Limb (tissue), 2 donors: ENCODE results near the gene RAB12.
"Not testable (repeated sequence)": the region's sequence is repeated elsewhere in the genome, so short reads cannot be mapped to it uniquely, and the experiment has no call there.

ENCODE experiments used
- DNase-seq, 2 donors: peaks; one replicate each; pipeline ENCODE4 v3.0.0-alpha.2; 2016; ENCODE audit errors: extremely low spot score in 2 of 2

The RAB12 gene

GRCh38 chr18:8608795-8609658 is at the start of gene RAB12:
RAB12 (plus strand) TSS chr18:8609437; CDS start chr18:8609440, 3 bp downstream.
- DNase-seq = peak; percentile 88 to 93

- no peak for DNase-seq
Observed at GRCh38 chr18:8559612-8560186, 49.5 kb upstream of the RAB12 start.

GRCh38 chr18:8561123-8561910 is 47.9 kb upstream of the RAB12 start:
- DNase-seq = no peak

GRCh38 chr18:8562070-8562469 is 47.2 kb upstream of the RAB12 start:
- DNase-seq = no peak

GRCh38 chr18:8562919-8563318 is 46.3 kb upstream of the RAB12 start:
- DNase-seq = no peak

- no peak for DNase-seq
Observed at GRCh38 chr18:8571399-8571798, 37.8 kb upstream of the RAB12 start.

- not testable (repeated sequence) for DNase-seq
Observed at GRCh38 chr18:8573766-8574165, 35.5 kb upstream of the RAB12 start.

- no peak for DNase-seq
Observed at GRCh38 chr18:8584798-8585197, 24.4 kb upstream of the RAB12 start.

GRCh38 chr18:8586941-8587340 is 22.3 kb upstream of the RAB12 start:
- DNase-seq = no peak

- DNase-seq = no peak
Observed at GRCh38 chr18:8595445-8595844, 13.8 kb upstream of the RAB12 start.

- no peak for DNase-seq
Observed at GRCh38 chr18:8601277-8602032, 7.8 kb upstream of the RAB12 start.

GRCh38 chr18:8602040-8602439 is 7.2 kb upstream of the RAB12 start:
- DNase-seq = no peak

GRCh38 chr18:8602557-8602956 is 6.7 kb upstream of the RAB12 start:
- DNase-seq = no peak

- no peak for DNase-seq
Observed at GRCh38 chr18:8603663-8604520, 5.3 kb upstream of the RAB12 start.

- no peak for DNase-seq
Observed at GRCh38 chr18:8605974-8606373, 3.3 kb upstream of the RAB12 start.

- DNase-seq = peak in 1 of 2 donors; percentile 28
Observed at GRCh38 chr18:8607776-8608742, 1.2 kb upstream of the RAB12 start.

- peak in 1 of 2 donors; percentile 57 for DNase-seq
Observed at GRCh38 chr18:8609659-8610458, 622 bp downstream of the RAB12 start.

GRCh38 chr18:8610459-8610851 is 1.2 kb downstream of the RAB12 start:
- DNase-seq = no peak
